Neural cell (in vitro differentiated cells): ENCODE data around the gene ERVH48-1.
"Not testable (repeated sequence)": the region's sequence is repeated elsewhere in the genome, so short reads cannot be mapped to it uniquely, and the experiment has no call there.

Experiments used
- CTCF ChIP-seq: fragments of 450-650 bp; IDR thresholded peaks from 2 replicates; pipeline ENCODE4 v1.5.1; 2014; ENCODE audit warnings: antibody characterized with exemption, mild to moderate bottlenecking, moderate library complexity; ENCODE audit not compliant: poor library complexity, severe bottlenecking
- EP300 ChIP-seq: fragments of 450-650 bp; conservative IDR thresholded peaks from 2 replicates; pipeline ENCODE4 v1.6.1; 2014; ENCODE audit warnings: antibody characterized with exemption, mild to moderate bottlenecking, moderate library complexity; ENCODE audit not compliant: poor library complexity, severe bottlenecking
- EZH2 ChIP-seq: fragments of 200-600, 300-800 bp; shearing (Covaris generic), sonication (generic); IDR thresholded peaks from 2 replicates; pipeline ENCODE4 v1.6.1; 2014; ENCODE audit warnings: antibody characterized with exemption, low read length, borderline replicate concordance, mild to moderate bottlenecking; ENCODE audit not compliant: insufficient read depth, poor library complexity, severe bottlenecking
- MXI1 ChIP-seq: fragments of 450-650 bp; conservative IDR thresholded peaks from 2 replicates; pipeline ENCODE4 v1.6.1; 2014; ENCODE audit warnings: antibody characterized with exemption, mild to moderate bottlenecking; ENCODE audit not compliant: poor library complexity, severe bottlenecking
- POLR2AphosphoS5 ChIP-seq: IDR thresholded peaks from 2 replicates; pipeline ENCODE4 v1.6.1; 2012
- RAD21 ChIP-seq: fragments of 450-650 bp; conservative IDR thresholded peaks from 2 replicates; pipeline ENCODE4 v1.6.1; 2014; ENCODE audit warnings: antibody characterized with exemption, mild to moderate bottlenecking, moderate library complexity
- REST ChIP-seq: IDR thresholded peaks from 2 replicates; pipeline ENCODE4 v1.6.1; 2012; ENCODE audit warnings: borderline replicate concordance
- SMC3 ChIP-seq: fragments of 450-650 bp; conservative IDR thresholded peaks from 2 replicates; pipeline ENCODE4 v1.6.1; 2014; ENCODE audit warnings: antibody characterized with exemption, mild to moderate bottlenecking, moderate library complexity; ENCODE audit not compliant: poor library complexity
- TAF1 ChIP-seq: IDR thresholded peaks from 2 replicates; pipeline ENCODE4 v1.6.1; 2012; ENCODE audit warnings: low read depth

- not testable (repeated sequence) for TF ChIP-seq REST, CTCF, TAF1, POLR2AphosphoS5, RAD21, MXI1, EP300, EZH2, SMC3
Observed at GRCh38 chr21:42938606-42938995, 13.2 kb upstream of the ERVH48-1 start.
